ENCODE results near the gene RGS14.

Gene RGS14

GRCh38 chr5:177327539-177328522, 29.9 kb upstream of the RGS14 start:
- no peaks in the 10 kb centered on the region for H3K36me3 ChIP-seq (ENCODE audit: control insufficient read depth, insufficient read depth, low read length)
- no peak overlapping the region for H2AFZ ChIP-seq
- no peaks in the 10 kb centered on the region for H3K9me3 ChIP-seq (ENCODE audit: control insufficient read depth, low read length)
- peak overlapping the region; percentile 47 for H3K27ac ChIP-seq
- no peaks in the 10 kb centered on the region for H3K27me3 ChIP-seq (ENCODE audit: control insufficient read depth, insufficient read depth, low read length)
- no peak overlapping the region for H3K4me2 ChIP-seq (ENCODE audit: low read length)
- H3K4me1 ChIP-seq, result no peaks in the 10 kb centered on the region
- H3K4me3 ChIP-seq (ENCODE audit: low read depth, low read length), result no peak overlapping the region
- no peak for TF ChIP-seq CTCF (IDR thresholded peaks at IDR 0.05)
- H3K9ac ChIP-seq, result no peak overlapping the region
- H3K79me2 ChIP-seq, result peaks cover 6% of the 10 kb centered on the region

DNA sequence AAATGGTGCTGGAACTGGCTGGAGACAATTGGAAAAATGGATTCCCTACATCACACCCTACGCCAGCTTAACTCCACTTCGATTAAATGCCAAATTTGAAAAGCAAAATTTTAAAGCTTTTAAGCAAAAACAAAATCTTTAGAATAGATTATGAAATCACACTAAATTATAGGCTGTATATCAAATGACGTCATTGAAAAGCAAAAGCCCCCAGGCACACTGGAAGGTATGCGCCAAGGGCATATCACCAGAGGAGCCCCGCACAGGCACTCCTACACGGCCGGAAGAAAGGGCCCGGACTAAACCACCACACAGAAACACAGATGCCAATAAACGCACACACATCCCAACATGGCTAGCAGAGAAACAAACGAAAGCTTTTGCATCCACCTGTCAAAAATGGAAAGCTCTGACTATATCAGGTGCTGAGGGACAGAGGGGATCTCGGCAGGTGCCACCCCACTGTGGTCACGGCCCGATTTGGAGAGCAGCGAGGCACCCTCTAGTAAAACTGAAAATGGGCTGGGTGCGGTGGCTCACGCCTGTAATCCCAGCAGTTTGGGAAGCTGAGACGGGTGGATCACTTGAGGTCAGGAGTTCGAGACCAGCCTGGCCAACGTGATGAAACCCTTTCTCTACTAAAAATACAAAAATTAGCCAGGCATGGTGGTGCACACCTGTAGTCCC, 29.0 kb upstream of the RGS14 start:
- H3K36me3 ChIP-seq (ENCODE audit: control insufficient read depth, insufficient read depth, low read length), result no peaks in the 10 kb centered on the region
- H3K27me3 ChIP-seq (ENCODE audit: control insufficient read depth, insufficient read depth, low read length), result no peaks in the 10 kb centered on the region
- H3K4me1 ChIP-seq, result no peaks in the 10 kb centered on the region
- H3K79me2 ChIP-seq, result peaks cover 10% of the 10 kb centered on the region
- H3K9ac ChIP-seq, result no peak overlapping the region
- H2AFZ ChIP-seq, result no peak overlapping the region
- H3K4me3 ChIP-seq (ENCODE audit: low read depth, low read length), result no peak overlapping the region
- no peak overlapping the region for H3K27ac ChIP-seq
- no peak overlapping the region for H3K4me2 ChIP-seq (ENCODE audit: low read length)
- no peaks in the 10 kb centered on the region for H3K9me3 ChIP-seq (ENCODE audit: control insufficient read depth, low read length)
- TF ChIP-seq CTCF (IDR thresholded peaks at IDR 0.05), result no peak

- no peak for TF ChIP-seq CTCF (IDR thresholded peaks at IDR 0.05)
- H3K36me3 ChIP-seq (ENCODE audit: control insufficient read depth, insufficient read depth, low read length), result no peaks in the 10 kb centered on the region
- peaks cover 17% of the 10 kb centered on the region for H3K79me2 ChIP-seq
- H3K27me3 ChIP-seq (ENCODE audit: control insufficient read depth, insufficient read depth, low read length), result no peaks in the 10 kb centered on the region
- no peaks in the 10 kb centered on the region for H3K9me3 ChIP-seq (ENCODE audit: control insufficient read depth, low read length)
- no peak overlapping the region for H3K4me3 ChIP-seq (ENCODE audit: low read depth, low read length)
- H3K4me1 ChIP-seq, result no peaks in the 10 kb centered on the region
- no peak overlapping the region for H3K27ac ChIP-seq
- no peak overlapping the region for H3K4me2 ChIP-seq (ENCODE audit: low read length)
- H2AFZ ChIP-seq, result no peak overlapping the region
- H3K9ac ChIP-seq, result no peak overlapping the region
Observed at GRCh38 chr5:177329883-177330282, 27.8 kb upstream of the RGS14 start.

DNA sequence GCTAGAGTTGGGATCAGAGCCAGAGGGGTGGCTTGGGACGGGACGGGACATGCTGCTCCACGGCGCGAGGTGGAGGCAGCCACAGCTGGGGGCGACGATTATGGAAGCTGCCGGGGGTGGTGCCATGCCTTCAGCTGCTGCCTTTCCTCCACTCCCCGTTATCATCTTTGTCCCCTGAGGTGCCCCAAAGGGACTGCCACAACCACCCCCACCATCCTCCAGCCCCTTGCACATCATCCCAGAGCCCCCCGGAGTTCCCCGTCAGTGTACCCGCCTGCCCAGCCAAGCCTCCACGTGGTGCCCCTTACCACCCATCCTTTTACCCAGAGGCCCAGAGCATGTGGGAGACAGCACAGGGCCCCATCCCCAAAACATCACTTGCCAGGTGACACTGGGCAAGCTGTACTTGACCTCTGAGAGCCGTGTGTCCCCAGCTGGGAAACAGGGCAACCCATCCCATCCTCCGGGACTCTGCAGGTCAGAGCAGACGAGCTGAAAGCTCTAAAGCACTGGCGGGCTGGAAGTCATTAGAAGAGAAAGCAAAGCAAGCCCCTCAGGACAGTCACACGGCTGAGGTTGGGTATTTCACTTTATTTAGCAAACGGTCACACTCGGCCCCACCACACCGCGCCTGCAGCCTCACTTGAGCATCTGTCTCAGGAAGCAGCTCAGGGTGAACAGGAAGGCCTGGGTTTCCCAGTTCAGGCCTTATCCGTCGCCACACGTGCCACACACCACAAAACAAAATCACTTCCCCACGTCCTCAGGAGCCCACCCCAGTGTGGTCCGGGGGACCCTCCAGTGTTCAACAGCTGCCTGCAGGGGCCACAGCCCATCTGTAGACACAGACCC, 26.5 kb upstream of the RGS14 start:
- Histone ChIP-seq H3K36me3 (ENCODE audit: control insufficient read depth, insufficient read depth, low read length) (no peaks in the 10 kb centered on the region), H3K27ac (no peak overlapping the region), H3K4me3 (ENCODE audit: low read depth, low read length) (no peak overlapping the region), H3K9ac (no peak overlapping the region), H3K79me2 (peaks cover 17% of the 10 kb centered on the region), H3K4me2 (ENCODE audit: low read length) (no peak overlapping the region), H3K9me3 (ENCODE audit: control insufficient read depth, low read length) (no peaks in the 10 kb centered on the region), H3K4me1 (no peaks in the 10 kb centered on the region), H3K27me3 (ENCODE audit: control insufficient read depth, insufficient read depth, low read length) (no peaks in the 10 kb centered on the region), H2AFZ (no peak overlapping the region)
- TF ChIP-seq CTCF (IDR thresholded peaks at IDR 0.05), result no peak
